ENCODE results near the gene TBL1X.
"Not testable (repeated sequence)": the region's sequence is repeated elsewhere in the genome, so short reads cannot be mapped to it uniquely, and the experiment has no call there.

The TBL1X gene

GRCh38 chrX:9459186-9459748 lies 5.6 kb upstream of the TBL1X start:
- FAIRE-seq: no peak

- no peak for FAIRE-seq
Observed at GRCh38 chrX:9461087-9461486, 3.8 kb upstream of the TBL1X start.

- FAIRE-seq: no peak
Observed at GRCh38 chrX:9462456-9462855, 2.4 kb upstream of the TBL1X start.

GRCh38 chrX:9465380-9466123 lies 694 bp downstream of the TBL1X start:
- FAIRE-seq: no peak

- FAIRE-seq: no peak
Observed at GRCh38 chrX:9466124-9466495, 1.3 kb downstream of the TBL1X start.

- FAIRE-seq: no peak
Observed at GRCh38 chrX:9466736-9467135, 1.9 kb downstream of the TBL1X start.

- no peak for FAIRE-seq
Observed at GRCh38 chrX:9467146-9467545, 2.3 kb downstream of the TBL1X start.

GRCh38 chrX:9467751-9468150 lies 2.9 kb downstream of the TBL1X start:
- no peak for FAIRE-seq

- no peak for FAIRE-seq
Observed at GRCh38 chrX:9471571-9471985, 6.7 kb downstream of the TBL1X start.

- FAIRE-seq: no peak
Observed at GRCh38 chrX:9473708-9474107, 8.8 kb downstream of the TBL1X start.

GRCh38 chrX:9475417-9475816 lies 10.6 kb downstream of the TBL1X start:
- FAIRE-seq: not testable (repeated sequence)

GRCh38 chrX:9475984-9476383 lies 11.1 kb downstream of the TBL1X start:
- FAIRE-seq: no peak

GRCh38 chrX:9476810-9477575 lies 12.1 kb downstream of the TBL1X start:
- peak; percentile 93 for FAIRE-seq

- no peak for FAIRE-seq
Observed at GRCh38 chrX:9482408-9482807, 17.6 kb downstream of the TBL1X start.

- FAIRE-seq: no peak
Observed at GRCh38 chrX:9482837-9483236, 18.0 kb downstream of the TBL1X start.

GRCh38 chrX:9483376-9483775 lies 18.5 kb downstream of the TBL1X start:
- FAIRE-seq: no peak

GRCh38 chrX:9486786-9487387 lies 22.0 kb downstream of the TBL1X start:
- no peak for FAIRE-seq

GRCh38 chrX:9488586-9488985 lies 23.7 kb downstream of the TBL1X start:
- FAIRE-seq: no peak

GRCh38 chrX:9489234-9489633 lies 24.4 kb downstream of the TBL1X start:
- no peak for FAIRE-seq

- FAIRE-seq: no peak
Observed at GRCh38 chrX:9492901-9493300, 28.0 kb downstream of the TBL1X start.

- FAIRE-seq: no peak
Observed at GRCh38 chrX:9493936-9494335, 29.1 kb downstream of the TBL1X start.

GRCh38 chrX:9494771-9495170 lies 29.9 kb downstream of the TBL1X start:
- no peak for FAIRE-seq

- FAIRE-seq: no peak
Observed at GRCh38 chrX:9495496-9495895, 30.6 kb downstream of the TBL1X start.

- FAIRE-seq: no peak
Observed at GRCh38 chrX:9498236-9498635, 33.4 kb downstream of the TBL1X start.

All from colon (tissue), 2 donors.